HG03520 (cell line): ENCODE measurements around the gene DNAJC1.

Source experiments
- ATAC-seq: cut with Tn5 transposase; IDR thresholded peaks from one replicate; pipeline ENCODE4 v1.9.1; 2021; ENCODE audit warnings: mild to moderate bottlenecking, moderate library complexity; ENCODE audit not compliant: unreplicated experiment

DNAJC1 gene

DNA sequence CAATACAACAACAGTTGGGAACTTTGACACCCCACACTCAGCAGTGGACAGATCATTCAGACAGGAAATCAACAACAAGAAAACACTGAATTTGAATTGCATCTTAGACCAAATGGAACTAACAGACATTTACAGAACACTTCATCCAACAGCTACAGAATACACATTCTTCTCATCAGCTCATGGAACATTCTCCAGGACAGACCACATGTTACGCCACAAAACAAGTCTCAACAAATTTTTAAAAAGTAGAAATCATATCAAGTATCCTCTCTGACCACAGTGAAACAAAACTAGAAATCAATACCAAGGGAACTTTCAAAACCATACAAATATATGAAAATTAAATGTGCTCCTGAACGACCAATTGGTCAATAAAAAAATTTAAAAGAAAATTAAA lies 212.3 kb downstream of the DNAJC1 start:
- ATAC-seq: no peak

DNA sequence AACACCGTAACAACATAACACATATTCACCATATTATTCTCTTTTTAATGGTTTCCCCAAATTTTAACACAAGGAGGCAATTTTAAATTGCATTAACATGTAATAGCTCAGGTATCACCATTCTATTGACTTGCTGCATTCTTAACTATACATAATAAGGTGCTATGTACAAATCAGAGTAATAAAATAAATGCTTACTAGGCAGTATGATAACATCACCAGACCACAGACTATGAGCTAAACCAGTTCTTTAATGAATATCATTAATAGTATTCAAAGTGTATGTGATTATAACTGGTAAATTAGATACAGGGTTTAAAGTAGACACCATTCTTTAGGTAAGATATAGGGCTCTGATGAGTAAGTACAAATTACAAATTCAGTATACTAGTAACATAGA lies 226.6 kb downstream of the DNAJC1 start:
- ATAC-seq: no peak

- ATAC-seq: no peak
These were observed 232.3 kb downstream of the DNAJC1 start for GRCh38 chr10:21771219-21771618.

DNA sequence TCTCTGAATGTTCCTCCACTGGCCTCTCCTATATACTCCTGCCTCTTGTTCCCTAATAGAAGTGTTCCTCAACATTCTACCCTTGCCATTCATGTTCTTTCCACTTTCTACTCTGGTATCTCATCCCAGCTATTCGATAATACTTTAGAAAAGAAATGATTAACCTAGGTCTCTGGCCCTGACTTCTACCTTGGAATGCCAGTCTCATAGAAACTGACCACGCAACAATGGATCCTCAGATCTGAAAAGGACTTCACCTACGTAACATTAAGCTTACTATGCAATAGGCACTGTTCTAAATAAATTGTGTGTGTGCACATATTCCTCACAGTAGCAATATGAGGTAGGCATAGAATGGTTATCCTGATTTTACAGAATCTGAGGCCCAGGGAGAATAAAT lies 234.5 kb downstream of the DNAJC1 start:
- ATAC-seq: no peak

DNA sequence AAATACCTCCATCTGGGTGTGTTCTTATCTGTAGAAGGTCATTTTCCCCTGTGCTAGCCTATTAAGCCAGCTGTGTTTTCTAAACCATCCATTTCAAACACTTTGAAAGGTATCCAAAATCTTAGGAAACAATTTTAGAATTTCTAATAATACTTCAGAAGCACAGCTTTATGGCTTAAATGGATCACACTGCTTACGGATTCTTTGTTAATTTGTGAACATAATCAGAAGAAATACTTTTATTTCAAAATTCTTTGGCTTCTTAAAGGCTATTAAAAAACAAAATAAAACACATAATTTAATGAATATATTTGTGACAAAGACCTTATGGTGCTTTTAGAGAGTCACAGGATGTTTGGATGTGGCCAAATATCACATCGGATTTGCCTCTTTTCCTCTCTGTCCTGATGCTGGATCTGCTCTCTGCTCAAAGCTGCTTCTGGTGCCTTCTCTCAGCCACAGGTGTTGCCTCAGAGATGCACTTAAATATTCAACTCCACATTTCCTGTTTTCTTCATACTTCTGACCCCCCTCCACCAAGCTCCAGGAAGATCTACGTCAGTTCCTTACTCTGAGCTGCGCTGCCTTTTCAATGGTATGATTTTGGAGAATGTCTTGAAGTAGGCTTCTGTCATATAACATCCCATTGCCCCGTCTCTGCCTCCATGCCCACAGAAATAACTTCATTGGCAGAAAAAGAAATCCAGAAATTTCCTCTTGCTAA lies 238.9 kb downstream of the DNAJC1 start:
- no peak for ATAC-seq

DNA sequence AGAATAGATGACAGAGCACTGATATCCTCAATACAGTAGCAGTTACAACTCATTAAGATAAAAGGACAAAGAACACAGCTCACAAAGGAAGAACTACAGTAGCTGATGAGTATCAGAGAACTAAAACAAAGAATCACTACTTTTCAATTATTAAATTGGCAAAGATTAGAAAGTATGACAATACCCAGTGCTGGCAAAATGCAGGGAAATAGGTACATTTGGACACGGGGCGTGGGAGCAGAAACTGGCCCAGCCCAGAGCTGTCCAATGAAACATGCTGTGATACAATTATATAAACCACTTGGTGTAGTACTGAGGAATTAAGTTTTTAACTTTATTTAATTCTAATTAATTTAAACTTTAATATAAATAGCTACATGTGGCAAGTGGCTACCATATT lies 243.2 kb downstream of the DNAJC1 start:
- ATAC-seq: no peak

DNA sequence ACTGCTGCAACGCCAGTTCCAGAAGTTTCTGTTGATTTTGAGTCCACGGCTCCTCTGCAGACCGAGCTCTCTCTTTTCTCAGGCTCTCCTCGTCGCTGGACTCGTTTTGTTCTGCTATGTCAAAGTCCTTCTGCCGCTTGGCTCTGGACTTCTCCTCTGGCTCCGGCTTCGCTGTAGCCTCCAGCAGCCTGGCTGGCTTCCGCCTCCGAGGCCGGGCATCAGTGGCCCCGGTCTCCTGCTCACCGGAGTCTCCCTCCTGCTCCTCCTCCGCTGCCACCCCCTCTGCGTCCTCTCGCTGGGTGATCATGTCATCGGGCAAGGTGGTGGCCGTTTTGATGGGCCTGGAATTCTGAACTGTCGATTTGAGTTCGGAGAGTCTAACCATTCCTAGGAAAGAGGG lies 244.3 kb downstream of the DNAJC1 start:
- ATAC-seq: no peak

GRCh38 chr10:21758696-21759095 lies 244.8 kb downstream of the DNAJC1 start:
- no peak for ATAC-seq

DNA sequence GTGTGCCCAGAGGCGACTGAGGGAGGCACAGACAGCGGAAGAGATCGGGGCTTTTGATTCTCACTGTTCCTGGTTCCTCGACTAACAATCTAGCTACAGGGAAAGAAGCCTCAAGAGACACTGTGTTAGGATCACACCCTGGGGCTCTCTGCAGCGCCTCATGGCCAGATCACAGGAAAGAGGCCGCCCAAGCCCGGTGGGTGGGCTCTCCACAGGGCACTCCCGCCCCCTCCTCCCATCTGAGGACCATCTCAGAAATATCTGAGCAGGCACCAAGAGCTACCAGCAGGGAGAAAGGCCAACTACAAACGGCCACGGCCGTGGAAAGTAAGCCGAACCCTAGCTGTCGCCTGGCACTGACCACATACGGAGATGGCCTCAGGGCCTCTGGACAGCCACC lies 245.3 kb downstream of the DNAJC1 start:
- no peak for ATAC-seq

- no peak for ATAC-seq
These were observed 246.2 kb downstream of the DNAJC1 start for GRCh38 chr10:21757185-21757901.

DNA sequence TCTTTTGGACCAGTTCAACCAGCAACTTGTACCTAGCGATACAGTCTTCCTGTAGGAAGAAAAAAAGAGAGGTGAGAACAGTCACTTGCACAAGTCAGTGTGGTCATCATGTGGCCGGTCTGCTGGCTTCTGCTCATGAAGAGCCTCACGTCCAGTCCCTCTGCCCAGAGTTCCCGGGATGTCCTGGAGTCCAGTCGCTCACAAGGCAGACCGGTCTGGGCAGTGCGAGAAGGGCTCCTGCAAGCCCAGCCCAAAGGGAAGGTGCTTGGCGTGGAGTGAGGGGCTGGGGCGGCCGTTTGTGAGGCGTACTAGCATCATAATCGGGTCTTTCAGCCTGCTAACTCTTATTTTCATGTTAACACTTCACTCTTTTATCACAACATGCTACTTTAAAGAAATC lies 246.8 kb downstream of the DNAJC1 start:
- ATAC-seq: no peak

GRCh38 chr10:21754410-21755011 lies 249.0 kb downstream of the DNAJC1 start:
- no peak for ATAC-seq

- ATAC-seq: no peak
These were observed 249.8 kb downstream of the DNAJC1 start for GRCh38 chr10:21753497-21754270.

DNA sequence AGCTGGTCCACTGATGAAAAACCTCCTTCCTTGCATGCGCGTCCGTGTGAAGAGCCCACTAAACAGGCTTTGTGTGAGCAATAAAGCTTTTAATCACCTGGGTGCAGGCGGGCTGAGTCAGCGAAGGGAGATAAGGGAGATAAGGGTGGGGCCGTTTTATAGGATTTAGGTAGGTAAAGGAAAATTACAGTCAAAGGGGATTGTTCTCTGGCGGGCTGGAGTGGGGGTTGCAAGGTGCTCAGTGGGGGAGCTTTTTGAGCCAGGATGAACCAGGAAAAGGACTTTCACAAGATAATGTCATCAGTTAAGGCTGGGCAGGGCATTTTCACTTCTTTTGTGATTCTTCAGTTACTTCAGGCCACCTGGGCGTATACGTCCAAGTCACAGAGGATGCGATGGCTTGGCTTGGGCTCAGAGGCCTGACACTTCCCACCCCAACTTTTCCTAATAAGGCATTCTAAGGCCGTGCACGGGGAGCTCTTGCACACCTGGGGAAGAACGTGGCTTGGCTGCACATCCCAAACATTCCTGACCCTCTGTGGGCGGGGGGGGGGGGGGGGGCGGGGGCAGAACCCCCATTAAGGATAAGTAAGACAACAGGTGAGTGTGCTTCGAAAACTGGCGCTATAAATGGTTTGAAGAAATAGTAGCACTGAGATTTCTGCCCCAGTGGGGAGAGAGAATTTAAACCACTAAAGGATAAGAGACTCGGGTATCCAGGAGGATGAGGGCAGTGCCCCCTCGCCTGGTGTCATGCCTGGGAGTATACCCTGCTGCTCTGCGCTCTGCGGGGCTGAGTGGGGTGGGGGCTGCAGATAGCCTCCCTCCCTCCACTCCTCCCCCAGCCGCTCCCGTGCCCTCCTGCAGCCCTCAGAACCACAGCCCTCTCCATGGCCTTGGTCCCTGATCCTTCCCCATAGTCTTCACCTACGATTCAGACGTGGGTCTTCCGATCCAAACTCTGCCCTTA lies 251.9 kb downstream of the DNAJC1 start:
- no peak for ATAC-seq

GRCh38 chr10:21750424-21750823 lies 253.1 kb downstream of the DNAJC1 start:
- no peak for ATAC-seq

- no peak for ATAC-seq
These were observed 253.7 kb downstream of the DNAJC1 start for GRCh38 chr10:21749788-21750187.

DNA sequence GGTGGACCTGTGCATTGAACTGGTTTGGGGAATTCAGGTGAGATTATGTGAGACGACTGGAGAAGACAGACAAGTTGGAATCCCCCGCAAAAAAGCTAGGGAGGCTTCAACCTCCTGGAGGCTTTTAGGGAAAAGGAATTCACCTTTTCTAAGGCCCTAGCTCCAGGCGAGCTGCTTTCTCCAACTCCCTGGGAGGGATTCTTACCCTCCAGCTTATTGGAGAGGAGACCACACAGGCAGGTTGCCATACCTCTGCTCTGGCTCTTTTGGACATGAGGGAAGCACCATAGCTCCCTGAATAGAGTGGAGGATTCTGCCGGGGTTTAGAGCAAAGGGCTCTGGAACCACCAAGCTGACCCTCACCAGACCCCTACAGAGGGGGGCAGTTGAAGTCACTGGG lies 255.7 kb downstream of the DNAJC1 start:
- ATAC-seq: no peak

- ATAC-seq: no peak
These were observed 257.4 kb downstream of the DNAJC1 start for GRCh38 chr10:21746118-21746517.

- no peak for ATAC-seq
These were observed 259.3 kb downstream of the DNAJC1 start for GRCh38 chr10:21744223-21744622.

- ATAC-seq: no peak
These were observed 260.7 kb downstream of the DNAJC1 start for GRCh38 chr10:21742740-21743412.
